KMS-11 (cell line): Measurements from ENCODE around the gene MCUB.

Experiments used
- H2AFZ ChIP-seq: fragments of 200-600 bp; sonication (generic); 2 replicates; pipeline ENCODE4 v1.6.1; 2016; ENCODE audit warnings: antibody characterized with exemption, mixed run types, low read depth
- H3K27ac ChIP-seq: fragments of 200-600 bp; sonication (generic); 2 replicates; pipeline ENCODE4 v1.6.1; 2016; ENCODE audit warnings: mild to moderate bottlenecking, mixed run types
- H3K27me3 ChIP-seq: fragments of 200-600 bp; sonication (generic); 2 replicates; pipeline ENCODE4 v1.6.1; 2017; ENCODE audit warnings: mild to moderate bottlenecking, low read depth, mixed run types, moderate library complexity; ENCODE audit not compliant: insufficient read depth
- H3K36me3 ChIP-seq: fragments of 200-600 bp; sonication (generic); 2 replicates; pipeline ENCODE4 v1.6.1; 2017; ENCODE audit warnings: mild to moderate bottlenecking, mixed run types; ENCODE audit not compliant: insufficient read depth
- H3K4me1 ChIP-seq: fragments of 200-600 bp; sonication (generic); 2 replicates; pipeline ENCODE4 v1.6.1; 2016; ENCODE audit warnings: mild to moderate bottlenecking, low read depth, mixed run types; ENCODE audit not compliant: poor library complexity, severe bottlenecking
- H3K4me2 ChIP-seq: fragments of 200-600 bp; sonication (generic); 2 replicates; pipeline ENCODE4 v1.7.0; 2016; ENCODE audit warnings: mild to moderate bottlenecking, mixed run types
- H3K4me3 ChIP-seq: fragments of 200-600 bp; sonication (generic); IDR thresholded peaks from 2 replicates; pipeline ENCODE4 v1.6.1; 2017; ENCODE audit warnings: low read depth, low read length, mixed read lengths; ENCODE audit not compliant: insufficient read depth
- H3K79me2 ChIP-seq: fragments of 200-600 bp; sonication (generic); 2 replicates; pipeline ENCODE4 v1.6.1; 2016; ENCODE audit warnings: low read depth, mixed run types; ENCODE audit not compliant: insufficient read depth
- H3K9ac ChIP-seq: fragments of 200-600 bp; sonication (generic); 2 replicates; pipeline ENCODE4 v1.6.1; 2016; ENCODE audit warnings: mild to moderate bottlenecking, mixed run types
- H4K20me1 ChIP-seq: fragments of 200-600 bp; sonication (generic); 2 replicates; pipeline ENCODE4 v1.6.1; 2016; ENCODE audit warnings: mild to moderate bottlenecking, mixed run types; ENCODE audit not compliant: insufficient read depth
- TF ChIP-seq, protein P1 (sequence below): fragments of 200-600 bp; sonication (generic); conservative IDR thresholded peaks from 2 replicates; pipeline ENCODE4 v1.6.1; 2017; ENCODE audit warnings: low read depth, mild to moderate bottlenecking, antibody characterized with exemption, low read length, moderate library complexity, mixed read lengths

Gene MCUB

DNA sequence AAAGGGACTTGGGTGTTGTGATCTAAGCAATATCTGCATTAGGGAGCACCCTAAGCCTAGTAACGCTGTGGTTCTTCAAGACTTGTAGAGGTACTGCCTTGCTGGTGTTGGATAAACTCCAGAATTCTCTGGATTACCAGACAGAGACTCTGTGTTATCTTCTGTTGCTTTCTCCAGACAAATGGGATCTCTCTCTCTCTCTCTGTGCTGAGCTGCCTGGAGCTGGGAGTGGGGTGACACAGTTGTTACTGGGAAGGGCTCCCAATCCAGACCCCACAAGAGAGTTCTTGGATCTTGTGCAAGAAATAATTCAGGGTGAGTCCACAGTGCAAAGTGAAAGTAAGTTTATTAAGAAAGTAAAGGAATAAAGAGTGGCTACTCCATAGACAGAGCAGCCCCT, 48.8 kb downstream of the MCUB start:
- Histone ChIP-seq H3K9ac (no peak overlapping the region), H3K4me3 (no peak overlapping the region), H2AFZ (no peak overlapping the region), H4K20me1 (no peaks in the 10 kb centered on the region), H3K4me2 (no peak overlapping the region), H3K27me3 (no peaks in the 10 kb centered on the region), H3K79me2 (no peaks in the 10 kb centered on the region), H3K4me1 (no peaks in the 10 kb centered on the region), H3K27ac (no peak overlapping the region), H3K36me3 (no peaks in the 10 kb centered on the region)
- TF ChIP-seq, protein P1, sequence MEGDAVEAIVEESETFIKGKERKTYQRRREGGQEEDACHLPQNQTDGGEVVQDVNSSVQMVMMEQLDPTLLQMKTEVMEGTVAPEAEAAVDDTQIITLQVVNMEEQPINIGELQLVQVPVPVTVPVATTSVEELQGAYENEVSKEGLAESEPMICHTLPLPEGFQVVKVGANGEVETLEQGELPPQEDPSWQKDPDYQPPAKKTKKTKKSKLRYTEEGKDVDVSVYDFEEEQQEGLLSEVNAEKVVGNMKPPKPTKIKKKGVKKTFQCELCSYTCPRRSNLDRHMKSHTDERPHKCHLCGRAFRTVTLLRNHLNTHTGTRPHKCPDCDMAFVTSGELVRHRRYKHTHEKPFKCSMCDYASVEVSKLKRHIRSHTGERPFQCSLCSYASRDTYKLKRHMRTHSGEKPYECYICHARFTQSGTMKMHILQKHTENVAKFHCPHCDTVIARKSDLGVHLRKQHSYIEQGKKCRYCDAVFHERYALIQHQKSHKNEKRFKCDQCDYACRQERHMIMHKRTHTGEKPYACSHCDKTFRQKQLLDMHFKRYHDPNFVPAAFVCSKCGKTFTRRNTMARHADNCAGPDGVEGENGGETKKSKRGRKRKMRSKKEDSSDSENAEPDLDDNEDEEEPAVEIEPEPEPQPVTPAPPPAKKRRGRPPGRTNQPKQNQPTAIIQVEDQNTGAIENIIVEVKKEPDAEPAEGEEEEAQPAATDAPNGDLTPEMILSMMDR: no peak

DNA sequence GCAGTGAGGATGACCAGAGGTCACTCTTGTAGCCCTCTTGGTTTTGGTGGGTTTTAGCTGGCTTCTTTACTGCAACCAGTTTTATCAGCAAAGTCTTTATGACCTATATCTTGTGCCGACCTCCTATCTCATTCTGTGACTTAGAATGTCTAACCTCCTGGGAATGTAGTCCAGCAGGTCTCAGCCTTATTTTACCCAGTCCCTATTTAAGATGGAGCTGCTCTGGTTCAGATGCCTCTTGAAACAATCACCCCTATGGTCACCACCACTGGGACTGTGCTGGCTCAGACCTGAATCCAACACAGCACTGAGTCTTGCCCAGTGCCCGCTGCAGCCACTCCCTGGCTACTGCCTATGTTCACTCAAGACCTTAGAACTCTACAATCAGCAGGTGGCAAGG, 49.4 kb downstream of the MCUB start:
- Histone ChIP-seq H3K27ac (no peak overlapping the region), H3K4me2 (no peak overlapping the region), H2AFZ (no peak overlapping the region), H4K20me1 (no peaks in the 10 kb centered on the region), H3K27me3 (no peaks in the 10 kb centered on the region), H3K4me1 (no peaks in the 10 kb centered on the region), H3K9ac (no peak overlapping the region), H3K4me3 (no peak overlapping the region), H3K79me2 (no peaks in the 10 kb centered on the region), H3K36me3 (no peaks in the 10 kb centered on the region)
- TF ChIP-seq, protein P1: no peak

DNA sequence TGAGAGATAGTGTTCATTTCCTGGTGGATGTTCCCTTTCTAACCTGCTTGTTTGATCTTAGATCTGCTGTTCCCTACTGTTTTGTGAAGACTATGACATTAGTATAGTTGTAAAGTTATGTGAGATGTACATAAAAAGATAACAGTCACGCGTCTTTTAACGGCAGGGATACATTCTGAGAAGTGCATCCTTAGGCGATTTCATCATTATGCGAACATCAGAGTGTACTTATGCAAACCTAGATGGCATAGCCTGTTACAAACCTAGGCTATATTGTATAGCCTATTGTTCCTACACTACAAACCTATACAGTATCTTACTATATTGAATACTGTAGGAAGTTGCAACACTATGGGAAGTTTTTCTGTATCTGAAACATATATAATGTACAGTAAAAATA, 50.4 kb downstream of the MCUB start:
- Histone ChIP-seq H3K27me3 (no peaks in the 10 kb centered on the region), H3K79me2 (no peaks in the 10 kb centered on the region), H3K36me3 (no peaks in the 10 kb centered on the region), H3K4me1 (no peaks in the 10 kb centered on the region), H2AFZ (no peak overlapping the region), H3K4me3 (no peak overlapping the region), H3K9ac (no peak overlapping the region), H4K20me1 (no peaks in the 10 kb centered on the region), H3K4me2 (no peak overlapping the region), H3K27ac (no peak overlapping the region)
- TF ChIP-seq, protein P1: no peak

DNA sequence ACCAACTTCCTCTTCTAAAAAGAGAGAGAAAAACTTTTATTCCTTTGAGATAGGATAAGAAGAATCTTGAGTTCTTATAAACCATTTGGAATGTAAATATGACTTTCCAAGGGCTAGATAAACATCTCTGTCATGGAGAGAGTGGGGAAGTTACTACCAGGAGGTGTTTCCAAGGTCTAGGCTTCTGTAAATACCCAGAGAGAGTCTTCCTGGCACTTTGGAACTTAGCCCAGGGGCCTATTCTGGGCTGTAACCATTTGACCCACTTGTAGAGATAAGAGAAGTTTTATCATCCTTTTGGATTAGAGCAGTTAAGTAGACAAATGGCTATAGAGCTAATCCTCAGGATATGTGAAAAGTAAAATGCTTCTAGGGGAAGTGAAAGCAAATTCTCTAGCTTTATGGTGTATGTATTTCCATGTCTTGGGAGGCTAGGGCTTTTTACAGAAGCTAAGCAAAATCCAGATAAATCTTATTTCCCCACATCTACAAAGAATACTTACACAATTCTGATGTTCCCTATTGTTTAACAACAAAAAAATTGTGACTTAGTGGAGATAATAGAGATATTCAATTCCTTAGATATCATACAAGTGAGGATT, 51.1 kb downstream of the MCUB start:
- H3K27ac ChIP-seq: no peak overlapping the region
- H3K4me1 ChIP-seq: no peaks in the 10 kb centered on the region
- no peak overlapping the region for H2AFZ ChIP-seq
- TF ChIP-seq, protein P1: no peak
- H3K79me2 ChIP-seq: no peaks in the 10 kb centered on the region
- H3K27me3 ChIP-seq: no peaks in the 10 kb centered on the region
- no peak overlapping the region for H3K9ac ChIP-seq
- no peaks in the 10 kb centered on the region for H4K20me1 ChIP-seq
- no peak overlapping the region for H3K4me2 ChIP-seq
- no peak overlapping the region for H3K4me3 ChIP-seq
- no peaks in the 10 kb centered on the region for H3K36me3 ChIP-seq
